ENCODE results near the gene NIPBL.

DNA sequence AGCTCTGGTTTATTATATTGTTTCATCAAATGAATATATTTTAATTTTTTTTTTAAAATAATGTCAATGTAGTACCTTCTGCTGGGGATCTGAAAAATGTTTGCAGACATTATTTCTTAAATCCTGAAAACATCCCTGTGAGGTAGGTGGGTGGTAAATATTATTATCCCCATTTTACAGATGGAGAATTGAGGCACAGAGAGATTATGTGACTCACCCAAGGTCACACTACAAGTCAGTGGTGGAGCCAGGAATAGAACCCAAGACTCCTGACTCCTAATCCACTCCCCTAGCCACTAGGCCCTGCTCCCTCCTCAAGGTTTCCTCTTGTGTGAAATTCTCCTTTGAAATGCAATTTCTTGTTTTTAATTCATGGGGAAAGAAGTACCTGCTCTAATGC is 171.4 kb downstream of the NIPBL start:
- TF ChIP-seq POLR2A (IDR thresholded peaks at IDR 0.05; ENCODE audit: low read depth, low read length) (no peak), POLR2AphosphoS5 (IDR thresholded peaks at IDR 0.05; ENCODE audit: low read depth, low read length) (no peak), TAF1 (IDR thresholded peaks at IDR 0.05; ENCODE audit: low read depth, low read length) (no peak), SPI1 (IDR thresholded peaks at IDR 0.05; ENCODE audit: low read depth, low read length) (no peak), PAX5 (IDR thresholded peaks at IDR 0.05; ENCODE audit: insufficient read depth, low read length, severe bottlenecking) (no peak), POU2F2 (IDR thresholded peaks at IDR 0.05; ENCODE audit: low read depth, low read length) (no peak)
